ENCODE results near the gene FSTL1. TPM values are rescaled to one million over a fixed set of nuclear protein-coding genes. Genes with fewer than 3 reads are reported as not detected.

The FSTL1 gene, protein sequence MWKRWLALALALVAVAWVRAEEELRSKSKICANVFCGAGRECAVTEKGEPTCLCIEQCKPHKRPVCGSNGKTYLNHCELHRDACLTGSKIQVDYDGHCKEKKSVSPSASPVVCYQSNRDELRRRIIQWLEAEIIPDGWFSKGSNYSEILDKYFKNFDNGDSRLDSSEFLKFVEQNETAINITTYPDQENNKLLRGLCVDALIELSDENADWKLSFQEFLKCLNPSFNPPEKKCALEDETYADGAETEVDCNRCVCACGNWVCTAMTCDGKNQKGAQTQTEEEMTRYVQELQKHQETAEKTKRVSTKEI
- total RNA-seq, result 0.12 and 0.32 TPM in 2 replicates

DNA sequence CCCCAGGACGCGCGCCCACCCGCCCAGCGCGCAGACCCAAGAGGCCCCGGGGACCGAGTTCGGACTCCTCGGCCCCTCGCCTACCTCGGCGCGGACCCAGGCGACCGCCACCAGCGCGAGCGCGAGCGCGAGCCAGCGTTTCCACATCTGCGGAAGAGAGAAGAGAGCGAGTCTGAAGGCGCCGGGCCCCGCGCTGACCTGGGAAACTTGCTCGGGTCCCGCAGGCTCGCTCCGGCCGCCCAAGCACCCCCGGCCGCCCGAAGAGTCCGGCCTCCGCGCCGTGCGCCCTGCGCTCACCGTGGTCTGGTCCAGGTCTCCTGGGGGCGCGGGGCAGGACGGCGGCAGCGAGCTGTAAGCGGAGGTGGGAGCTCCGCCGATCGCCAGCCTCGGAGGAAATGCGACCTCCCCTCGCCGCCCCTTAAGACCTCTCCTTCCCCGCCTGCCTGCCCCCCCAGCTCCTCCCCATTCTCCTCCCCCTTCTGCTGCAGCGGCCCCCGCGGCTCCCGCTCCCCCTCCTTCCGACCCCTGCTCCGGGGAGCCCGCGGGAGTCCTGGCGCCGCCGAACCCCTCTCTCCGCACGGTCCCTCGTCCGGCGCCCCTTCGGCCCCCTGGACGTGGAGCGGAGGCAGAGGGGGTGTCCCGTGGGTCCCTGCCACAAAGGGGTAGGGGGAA, at the start of gene FSTL1:
Gene FSTL1 (minus strand): TSS at position 393 of the 672 bp plus-strand sequence. CDS start 246 bp downstream, at position 147.
- intact Hi-C loops (cut with micrococcal nuclease), result no loop called here

DNA sequence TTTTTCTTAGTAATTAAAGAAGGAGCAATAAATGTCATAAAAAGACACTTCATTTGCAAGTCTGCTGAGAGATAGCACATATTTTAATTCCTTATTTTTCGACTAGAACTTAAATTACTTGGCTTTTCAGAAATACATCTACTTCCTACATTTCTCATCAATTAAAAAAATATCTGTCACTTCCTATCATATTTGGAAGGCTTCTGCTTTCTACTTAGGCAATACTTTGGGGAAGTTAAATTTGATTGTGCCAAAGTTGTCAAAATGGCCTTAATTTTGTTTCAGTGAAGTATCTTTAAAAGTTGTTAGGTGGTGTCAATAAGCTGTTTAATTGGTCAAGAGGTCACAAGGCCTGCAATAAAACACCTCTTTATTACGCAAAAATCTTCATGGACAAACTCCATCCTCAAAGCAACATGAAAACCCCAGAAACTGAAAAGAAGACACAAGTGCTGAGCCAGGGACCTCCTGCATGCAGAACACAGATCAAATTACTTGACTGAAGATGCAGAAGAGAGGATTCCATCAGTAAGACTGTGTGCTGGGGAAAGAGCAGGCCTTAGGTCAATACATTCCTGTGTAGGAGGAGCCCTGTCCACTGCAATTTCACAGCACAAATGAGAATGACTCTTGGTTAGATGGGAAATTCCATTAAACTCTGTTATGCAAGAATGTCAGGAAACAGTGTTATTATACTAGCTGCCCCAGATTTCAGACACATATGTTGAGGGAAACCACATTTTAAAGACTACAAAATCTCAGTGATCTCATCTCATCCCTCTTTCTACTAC, 48.0 kb upstream of the FSTL1 start:
- intact Hi-C loops (cut with micrococcal nuclease), result no loop called here

DNA sequence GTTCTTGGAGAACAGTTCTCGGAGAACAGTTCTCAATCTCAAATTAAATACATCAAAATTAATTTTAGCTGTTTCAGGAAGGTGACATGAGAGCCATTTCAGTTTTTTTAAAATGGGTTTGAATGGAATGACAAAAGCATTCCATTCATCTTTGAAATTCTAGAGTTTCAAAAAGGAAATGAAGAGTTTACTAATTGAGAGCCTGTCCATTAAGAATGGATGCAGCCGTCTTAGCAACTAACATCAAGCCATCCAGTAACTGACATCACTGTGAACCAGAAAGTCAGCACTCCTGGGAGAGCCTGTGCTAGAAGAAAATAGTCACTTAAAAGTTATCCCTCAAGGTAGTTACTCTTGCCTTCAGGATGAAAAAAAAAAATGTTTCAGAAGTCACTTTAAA, 47.0 kb upstream of the FSTL1 start:
- intact Hi-C loops (cut with micrococcal nuclease), result no loop called here

DNA sequence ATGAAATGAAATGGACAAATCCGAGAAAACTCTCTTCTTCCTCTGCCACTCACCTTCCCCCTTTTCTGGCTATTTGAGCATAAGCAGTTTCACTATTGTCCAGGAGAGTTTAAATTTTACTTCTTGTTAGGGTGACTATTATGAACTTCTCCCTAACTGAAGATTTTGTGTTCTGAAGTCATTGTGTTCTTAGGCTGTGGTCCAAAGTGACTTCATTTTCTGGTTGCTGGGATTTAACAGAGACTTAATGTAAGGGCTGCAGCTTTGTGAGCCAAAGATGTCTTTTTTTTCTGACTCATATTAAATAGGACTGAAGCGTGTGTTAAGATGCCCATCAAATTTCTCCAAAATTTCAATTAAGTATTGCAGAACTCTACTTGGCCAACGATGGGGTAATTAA, 46.5 kb upstream of the FSTL1 start:
- intact Hi-C loops (cut with micrococcal nuclease), result no loop called here

DNA sequence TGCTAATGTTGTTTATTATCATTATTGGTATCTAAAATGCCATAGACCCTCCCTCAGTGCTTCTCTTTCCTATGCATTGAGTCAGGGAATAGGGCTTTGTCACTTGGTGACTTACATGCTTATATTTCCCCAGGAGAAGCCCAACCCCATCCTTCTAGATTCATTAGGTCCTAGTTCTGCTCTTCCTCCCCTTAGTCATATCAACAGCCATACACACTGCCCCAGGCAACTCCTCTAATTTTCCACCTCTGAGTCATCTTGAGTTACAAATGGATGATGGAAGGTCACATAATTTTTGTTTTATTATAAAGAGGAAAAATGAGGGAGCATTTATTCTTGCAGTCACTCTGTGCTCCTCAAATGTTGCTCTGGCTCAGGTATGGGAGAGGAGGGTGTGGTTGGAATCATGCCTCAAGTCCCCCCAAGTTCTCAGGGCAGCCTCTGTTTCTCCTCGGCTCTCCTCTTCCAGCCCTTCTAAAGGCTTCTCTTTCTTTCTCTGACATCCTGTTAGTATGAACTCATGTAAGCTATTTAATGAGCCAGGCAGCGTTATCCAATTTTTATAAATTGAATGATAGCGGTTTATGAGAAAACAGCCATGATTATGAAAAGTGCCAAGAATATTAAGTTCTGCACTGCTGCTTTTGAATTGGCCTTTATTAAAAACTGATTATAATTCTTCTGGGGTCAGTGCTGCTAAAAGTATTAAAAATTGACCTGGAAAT, 45.6 kb upstream of the FSTL1 start:
- intact Hi-C loops (cut with micrococcal nuclease), result no loop called here

DNA sequence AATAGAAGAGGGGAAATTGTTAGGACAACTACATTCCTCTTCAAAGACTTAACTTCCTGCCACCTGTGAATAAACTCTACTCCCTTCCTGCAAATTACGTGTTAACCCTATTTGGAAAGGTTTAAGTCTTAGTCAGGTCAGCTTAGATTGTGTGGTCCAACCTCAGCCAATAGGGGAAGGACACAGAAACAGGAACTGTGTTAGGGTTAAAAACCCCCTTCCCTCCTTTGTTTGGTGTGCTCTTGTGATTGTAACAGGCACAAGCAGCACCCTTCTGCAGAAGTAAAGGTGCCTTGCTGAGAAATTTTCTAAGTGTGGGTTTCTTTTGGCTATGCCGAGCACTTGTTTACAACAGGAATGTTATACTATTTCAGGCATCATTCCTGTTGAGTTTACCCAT, 45.0 kb upstream of the FSTL1 start:
- intact Hi-C loops (cut with micrococcal nuclease), result no loop called here

DNA sequence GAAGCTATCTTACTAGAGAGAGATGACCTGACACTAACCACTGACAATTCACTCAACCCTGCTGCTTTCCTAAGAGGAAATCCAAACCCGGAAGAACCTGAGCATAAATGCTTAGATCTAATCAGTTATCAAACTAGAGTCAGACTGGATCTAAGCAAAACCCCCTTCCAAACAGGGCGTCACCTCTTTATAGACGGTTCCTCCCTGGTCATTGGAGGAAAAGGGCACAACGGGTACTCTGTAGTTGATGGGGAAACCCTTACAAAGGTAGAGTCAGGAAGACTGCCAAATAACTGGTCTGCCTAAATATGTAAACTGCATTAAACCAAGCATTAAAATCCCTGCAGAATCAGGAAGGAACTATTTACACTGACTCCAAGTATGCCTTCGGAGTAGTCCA, 41.3 kb upstream of the FSTL1 start:
- intact Hi-C loops (cut with micrococcal nuclease), result no loop called here

DNA sequence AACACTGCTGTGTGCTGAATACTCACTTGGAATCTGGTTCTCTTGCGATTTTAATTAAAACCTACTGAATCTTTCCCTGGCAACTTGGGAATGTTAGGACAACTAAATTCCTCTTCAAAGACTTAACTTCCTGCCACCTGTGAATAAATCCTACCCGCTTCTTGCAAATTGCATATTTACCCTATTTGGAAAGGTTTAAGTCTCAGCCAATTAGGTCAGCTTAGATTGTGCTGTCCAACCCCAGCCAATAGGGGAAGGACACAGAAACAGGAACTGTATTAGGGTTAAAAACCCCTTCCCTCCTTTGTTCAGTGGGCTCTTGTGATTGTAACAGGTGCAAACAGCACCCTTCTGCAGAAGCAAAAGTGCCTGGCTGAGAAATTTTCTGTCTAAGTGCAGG, 38.6 kb upstream of the FSTL1 start:
- intact Hi-C loops (cut with micrococcal nuclease), result no loop called here

DNA sequence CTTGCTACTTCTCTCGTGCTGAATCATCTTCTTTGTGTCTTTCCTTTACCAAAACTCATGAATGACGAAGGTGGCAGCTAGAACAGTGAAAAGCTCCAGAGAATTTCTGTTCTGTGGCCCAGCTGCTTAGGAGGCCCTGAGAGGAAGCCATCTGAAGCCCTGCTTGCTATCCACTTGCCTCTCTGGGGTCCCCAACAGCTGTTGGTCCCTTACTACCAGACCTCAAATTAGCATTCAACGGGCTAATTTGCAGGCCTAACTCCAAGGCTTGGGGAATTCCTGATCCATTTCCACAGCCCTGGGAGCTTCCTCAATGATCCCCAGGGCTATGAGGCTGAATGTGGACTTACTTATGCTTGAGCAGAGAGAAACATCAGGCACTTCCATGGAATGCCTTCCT, 37.5 kb upstream of the FSTL1 start:
- intact Hi-C loops (cut with micrococcal nuclease), result no loop called here

DNA sequence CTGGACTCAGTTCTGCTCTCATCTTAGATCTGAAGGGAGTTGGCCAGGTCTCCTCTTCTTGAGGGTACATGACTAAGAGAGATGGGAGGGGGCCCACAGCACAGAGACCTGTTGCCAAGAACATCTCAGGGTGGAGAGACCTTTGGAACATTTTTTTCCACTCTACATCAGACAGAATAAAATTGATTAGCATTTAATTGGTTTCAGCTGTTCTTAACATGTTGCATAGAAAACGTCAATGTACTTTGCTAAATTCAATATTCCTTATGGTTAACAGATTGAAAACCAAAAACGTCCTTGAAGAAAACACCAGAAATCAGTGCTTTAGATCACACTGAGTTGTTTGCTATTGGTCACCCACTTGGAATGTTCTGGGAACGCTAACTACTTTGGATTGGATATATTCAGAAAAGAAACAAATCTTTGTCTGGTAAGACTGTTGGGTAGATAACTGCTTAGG, 36.4 kb upstream of the FSTL1 start:
- intact Hi-C loops (cut with micrococcal nuclease), result no loop called here

DNA sequence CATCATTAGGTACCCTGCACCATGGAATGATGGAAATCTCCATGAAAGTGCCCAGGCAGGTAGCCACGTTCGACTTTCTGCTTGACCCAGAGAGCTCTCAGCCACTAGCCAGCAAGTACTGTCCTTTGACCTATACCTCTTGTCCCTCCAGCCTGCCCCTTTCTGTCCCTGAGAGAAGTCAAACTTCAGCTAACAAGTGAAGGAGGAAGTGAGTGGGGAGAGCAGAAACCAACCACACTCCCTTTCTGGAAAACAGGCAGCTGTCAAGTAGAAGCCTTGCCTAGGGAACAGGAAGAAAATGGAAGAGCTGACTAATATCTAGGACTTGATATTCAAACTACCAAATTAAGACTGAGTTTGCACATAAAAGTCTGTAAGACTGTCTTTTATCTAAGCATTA, 30.3 kb upstream of the FSTL1 start:
- intact Hi-C loops (cut with micrococcal nuclease), result no loop called here

DNA sequence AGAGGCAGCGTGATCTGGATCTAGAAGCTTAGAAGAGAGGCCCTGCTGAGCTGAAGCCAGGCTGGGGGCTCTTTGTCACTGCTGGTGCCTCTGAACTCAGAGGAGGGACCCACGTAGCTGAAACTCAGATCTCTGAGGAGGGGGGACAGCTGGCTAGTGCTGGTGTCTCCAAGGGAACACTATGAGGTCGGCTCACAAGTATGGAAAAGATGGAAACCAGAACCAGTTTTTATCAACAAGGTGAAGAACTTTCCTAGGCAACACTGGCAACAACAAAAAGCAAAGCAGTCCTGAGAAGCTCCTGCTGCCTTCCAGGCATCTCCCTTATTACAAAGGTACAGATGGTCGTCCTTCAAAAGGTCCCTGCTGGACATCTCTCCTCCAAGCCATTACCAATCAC, 27.0 kb upstream of the FSTL1 start:
- intact Hi-C loops (cut with micrococcal nuclease), result no loop called here

DNA sequence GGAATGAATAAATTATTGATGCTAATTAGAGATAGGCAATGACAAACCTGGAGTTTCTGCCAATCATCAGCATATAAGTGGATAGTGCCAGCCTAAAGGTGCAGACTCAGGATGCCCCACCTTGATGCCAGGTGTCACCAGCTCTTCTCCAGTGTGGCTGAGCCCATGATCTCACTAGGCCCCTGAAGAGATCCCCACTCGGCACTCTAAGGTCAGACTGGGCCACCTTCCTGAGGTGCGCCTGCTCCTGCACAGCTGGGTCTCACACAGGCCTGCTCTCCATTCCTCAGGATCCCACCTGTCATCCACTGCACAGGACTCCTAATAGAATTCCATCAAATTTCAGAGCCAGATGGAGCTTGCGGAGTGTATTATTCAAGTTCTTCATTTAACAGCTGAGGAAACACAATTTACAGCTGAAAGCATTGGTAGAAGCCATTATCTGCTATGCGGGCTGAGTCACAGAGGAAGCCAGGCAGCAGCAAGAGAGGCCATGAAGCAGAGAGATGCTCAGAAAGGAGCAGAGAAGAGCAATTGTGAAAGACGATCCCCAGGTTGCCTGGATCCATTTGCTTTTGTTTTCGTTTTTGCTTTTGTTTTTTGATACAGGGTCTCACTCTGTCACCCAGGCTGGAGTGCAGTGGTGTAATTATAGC, 25.1 kb upstream of the FSTL1 start:
- intact Hi-C loops (cut with micrococcal nuclease), result no loop called here

DNA sequence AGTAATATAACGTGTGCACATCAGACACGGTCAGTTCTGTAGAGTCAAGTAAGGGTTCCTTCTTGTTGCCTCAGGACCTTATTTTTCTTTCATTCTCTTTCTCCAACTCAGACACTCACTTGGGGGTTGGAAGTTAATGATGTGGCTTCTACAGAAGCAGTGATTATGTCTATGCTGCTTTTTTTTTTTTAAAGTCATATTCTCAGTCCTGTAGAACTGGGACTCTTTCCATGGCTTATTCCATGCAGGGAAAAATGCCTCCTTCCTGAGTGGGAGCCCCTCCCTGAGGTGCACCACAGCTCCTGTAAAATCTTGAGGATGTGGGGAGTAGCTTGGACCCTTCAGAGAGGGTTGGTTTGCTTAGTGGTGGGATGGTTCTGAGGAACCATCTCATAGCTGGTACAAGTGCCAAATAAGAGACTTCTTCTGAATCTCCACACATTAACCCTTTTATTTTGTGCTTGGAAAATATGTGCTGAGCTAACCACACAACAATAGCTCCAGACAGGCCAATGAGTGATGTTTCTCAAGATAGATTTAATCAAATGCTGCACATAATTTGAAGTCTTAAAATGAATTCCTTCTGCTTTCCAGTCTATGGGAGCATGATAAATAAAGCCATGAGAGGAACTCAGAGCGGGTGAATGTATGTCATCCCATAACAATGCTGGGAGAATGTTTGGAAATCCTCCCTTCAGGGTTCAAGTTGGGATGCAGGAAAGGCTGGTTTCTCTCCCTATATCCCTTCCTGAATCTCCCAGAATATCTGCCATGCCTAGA, 23.3 kb upstream of the FSTL1 start:
- intact Hi-C loops (cut with micrococcal nuclease), result no loop called here

DNA sequence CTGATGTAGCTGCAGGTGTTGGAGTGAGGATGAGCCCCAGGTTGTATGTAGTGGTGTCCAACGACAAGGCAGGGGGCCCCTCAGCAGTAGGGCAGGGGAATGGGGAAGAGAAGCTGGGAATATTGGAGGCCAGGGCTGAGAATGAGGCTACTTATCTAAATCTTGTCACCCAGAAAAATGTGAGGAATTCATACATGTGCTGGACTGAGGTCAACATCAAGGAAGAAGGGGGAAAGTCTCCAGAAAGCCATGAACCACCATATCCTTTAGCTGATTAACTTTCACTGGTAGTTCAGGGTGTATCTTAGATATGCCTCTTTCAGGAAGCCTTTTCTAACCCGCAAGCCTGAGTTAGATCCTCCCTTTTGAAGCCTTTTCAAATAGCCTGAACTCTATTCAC, 22.6 kb upstream of the FSTL1 start:
- intact Hi-C loops (cut with micrococcal nuclease), result no loop called here

DNA sequence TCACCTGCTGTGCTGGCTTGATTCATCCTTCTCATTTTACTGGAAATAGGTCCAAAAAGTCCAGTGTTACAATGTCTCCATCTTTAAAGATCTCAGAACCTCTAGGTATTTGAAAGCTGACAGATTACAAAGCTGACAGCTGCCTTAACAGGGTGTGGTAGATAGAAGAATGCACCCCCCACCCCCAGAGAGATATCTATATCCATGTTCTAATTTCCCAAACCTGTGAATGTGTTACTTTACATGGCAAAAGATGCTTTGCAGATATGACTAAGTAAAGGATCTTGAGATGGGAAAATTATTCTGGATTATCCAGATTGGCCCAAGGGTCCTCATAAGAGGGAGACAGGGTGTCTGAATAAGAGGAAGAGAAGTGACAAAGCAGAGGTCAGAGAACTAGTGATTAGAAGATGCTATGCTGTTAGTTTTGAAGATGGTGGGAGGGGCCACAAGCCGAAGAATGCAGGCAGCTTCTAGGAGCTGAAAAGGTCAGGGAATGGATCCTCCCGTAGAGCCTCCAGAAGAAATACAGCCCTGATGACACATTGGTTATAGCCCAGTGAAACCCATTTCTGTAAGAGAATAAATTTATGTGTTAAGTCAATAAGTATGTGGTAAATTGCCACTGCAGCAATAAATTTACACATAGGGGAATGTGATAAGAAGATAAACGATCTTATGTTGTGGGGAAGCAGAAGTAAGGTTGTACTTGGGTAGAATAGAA, 21.5 kb upstream of the FSTL1 start:
- intact Hi-C loops (cut with micrococcal nuclease), result no loop called here

DNA sequence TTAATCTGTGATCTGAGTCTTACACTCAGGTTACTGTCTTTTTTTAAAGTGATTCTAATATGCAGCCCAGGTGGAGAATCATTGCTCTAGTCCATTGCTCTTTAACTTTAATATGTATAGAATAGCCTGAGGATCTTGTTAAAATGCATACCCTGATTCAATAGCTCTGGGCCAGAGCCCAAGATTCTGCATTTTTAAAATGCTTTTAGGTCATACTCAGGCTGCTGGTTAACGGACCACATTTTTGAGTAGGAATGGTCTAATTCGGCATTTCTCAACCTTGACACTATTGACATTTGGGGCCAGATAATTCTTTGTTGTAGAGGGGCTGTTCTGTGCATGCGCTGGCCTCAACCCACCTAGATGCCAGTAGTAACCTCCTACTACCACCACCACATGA, 20.9 kb upstream of the FSTL1 start:
- intact Hi-C loops (cut with micrococcal nuclease), result no loop called here

DNA sequence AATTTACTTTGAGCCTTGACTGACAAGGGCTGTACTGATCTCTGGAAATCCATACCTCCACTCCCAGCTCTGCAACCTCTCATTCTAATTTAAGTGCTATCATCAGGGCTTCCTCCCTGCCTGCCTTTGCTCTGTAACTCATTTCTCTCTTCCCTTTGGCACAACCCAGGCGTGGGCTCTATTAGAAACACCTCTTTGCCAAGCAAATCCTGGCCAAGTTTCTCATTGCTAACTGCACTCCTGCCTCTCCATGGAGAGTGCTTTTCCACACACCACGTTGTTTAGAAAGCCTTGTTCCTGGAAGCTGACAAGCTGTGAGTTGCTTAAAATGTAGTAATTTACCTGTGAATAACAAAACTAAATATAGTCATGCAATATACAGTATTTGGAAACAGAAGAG, 20.1 kb upstream of the FSTL1 start:
- intact Hi-C loops (cut with micrococcal nuclease), result no loop called here

DNA sequence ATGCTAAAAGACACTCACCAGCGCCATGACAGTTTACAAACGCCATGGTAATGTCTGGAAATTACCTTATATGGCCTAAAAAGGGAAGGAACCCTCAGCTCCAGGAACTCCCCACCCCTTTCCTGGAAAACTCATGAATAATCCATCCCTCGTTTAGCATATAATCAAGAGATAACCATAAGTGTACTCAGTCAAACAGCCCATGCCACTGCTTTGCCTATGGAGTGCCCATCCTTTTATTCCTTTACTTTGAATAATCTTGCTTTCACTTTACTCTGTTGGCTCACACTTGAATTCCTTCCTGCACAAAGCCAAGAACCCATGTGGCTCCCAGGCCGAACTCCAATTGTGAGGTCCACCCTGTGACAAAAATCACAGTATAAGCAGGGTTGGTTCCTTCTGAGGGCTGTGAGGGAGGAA, 19.1 kb upstream of the FSTL1 start:
- intact Hi-C loops (cut with micrococcal nuclease), result no loop called here

DNA sequence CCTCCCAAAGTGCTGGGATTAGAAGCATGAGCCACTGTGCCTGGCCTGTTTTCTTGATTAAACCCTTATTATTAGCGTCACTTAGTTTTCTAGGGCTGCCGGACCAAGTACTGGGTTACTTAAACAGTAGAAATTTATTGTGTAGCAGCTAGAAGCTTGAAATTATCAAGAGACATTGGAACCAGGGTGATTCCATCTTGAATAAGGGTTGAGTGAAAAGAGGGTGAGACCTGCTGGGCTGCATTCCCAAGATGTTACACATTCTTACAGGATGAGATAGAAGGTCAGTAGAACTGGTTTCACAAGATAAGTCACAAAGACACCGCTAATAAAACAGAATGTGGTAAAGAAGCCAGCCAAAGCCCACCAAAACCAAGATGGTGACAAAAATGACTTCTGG, 18.6 kb upstream of the FSTL1 start:
- intact Hi-C loops (cut with micrococcal nuclease), result no loop called here

Measured in T-helper 1 cell treated with Interleukin-12 subunit alpha and Interleukin-12 subunit beta and Interleukin-4 antibody, amounts not matched to agents 30 ng/mL and 1 ng/mL, for 36 hours (primary cell).